Cerebellar cortex (tissue), 1 donor: ENCODE data around the gene RAB31.

Experiments used
- DNase-seq: peaks from one replicate; pipeline ENCODE4 v3.0.0-alpha.2; 2015; ENCODE audit warnings: low spot score

The RAB31 gene

GRCh38 chr18:9737472-9738121 is 29.5 kb downstream of the RAB31 start:
- peak; percentile 14 for DNase-seq

GRCh38 chr18:9738266-9738969 is 30.3 kb downstream of the RAB31 start:
- DNase-seq, result no peak

- no peak for DNase-seq
These were observed 31.4 kb downstream of the RAB31 start for GRCh38 chr18:9739516-9739915.

GRCh38 chr18:9740071-9740470 is 32.0 kb downstream of the RAB31 start:
- no peak for DNase-seq

- no peak for DNase-seq
These were observed 33.3 kb downstream of the RAB31 start for GRCh38 chr18:9741406-9741792.

GRCh38 chr18:9741793-9742523 is 33.9 kb downstream of the RAB31 start:
- DNase-seq, result no peak

- DNase-seq, result peak; percentile 11
These were observed 34.5 kb downstream of the RAB31 start for GRCh38 chr18:9742524-9743131.

- no peak for DNase-seq
These were observed 35.3 kb downstream of the RAB31 start for GRCh38 chr18:9743200-9744016.

GRCh38 chr18:9746958-9747357 is 38.9 kb downstream of the RAB31 start:
- DNase-seq, result no peak

GRCh38 chr18:9749611-9750010 is 41.5 kb downstream of the RAB31 start:
- no peak for DNase-seq

- DNase-seq, result no peak
These were observed 42.0 kb downstream of the RAB31 start for GRCh38 chr18:9750112-9750511.

- no peak for DNase-seq
These were observed 42.7 kb downstream of the RAB31 start for GRCh38 chr18:9750606-9751304.

- no peak for DNase-seq
These were observed 43.4 kb downstream of the RAB31 start for GRCh38 chr18:9751371-9752031.

GRCh38 chr18:9753846-9754245 is 45.7 kb downstream of the RAB31 start:
- DNase-seq, result no peak

- DNase-seq, result no peak
These were observed 47.0 kb downstream of the RAB31 start for GRCh38 chr18:9755110-9755509.

GRCh38 chr18:9755615-9756014 is 47.5 kb downstream of the RAB31 start:
- no peak for DNase-seq

- DNase-seq, result no peak
These were observed 48.3 kb downstream of the RAB31 start for GRCh38 chr18:9756271-9756932.

GRCh38 chr18:9756933-9757470 is 48.9 kb downstream of the RAB31 start:
- no peak for DNase-seq

GRCh38 chr18:9757827-9758621 is 49.9 kb downstream of the RAB31 start:
- no peak for DNase-seq
